ENCODE results near the gene TNFRSF6B.

- no peak for TF ChIP-seq CTCF (conservative IDR thresholded peaks at IDR 0.05 in 1 of 2, IDR thresholded peaks at IDR 0.05 in 1 of 2; ENCODE audit: low read depth in 1 of 2, low read length in 2 of 2)
- no peak for TF ChIP-seq EZH2 (IDR thresholded peaks at IDR 0.05; ENCODE audit: low read length, missing control alignments)
These were observed 47.7 kb downstream of the TNFRSF6B start for GRCh38 chr20:63744158-63744557.

Data from fibroblast of lung (primary cell).